HG03558 (cell line): ENCODE data around the gene PCDHB6.
"Not testable (repeated sequence)": the region's sequence is repeated elsewhere in the genome, so short reads cannot be mapped to it uniquely, and the experiment has no call there.

Experiments used
- ATAC-seq: cut with Tn5 transposase; IDR thresholded peaks from one replicate; pipeline ENCODE4 v1.9.1; 2021; ENCODE audit warnings: moderate number of reproducible peaks; ENCODE audit not compliant: unreplicated experiment; ENCODE audit errors: extremely low read depth

PCDHB6 gene

GRCh38 chr5:141201126-141201525 is 51.3 kb downstream of the PCDHB6 start:
- ATAC-seq = not testable (repeated sequence)

GRCh38 chr5:141201646-141202045 is 51.8 kb downstream of the PCDHB6 start:
- ATAC-seq = not testable (repeated sequence)
